Adrenal gland (tissue), 12 donors: Measurements from ENCODE around the gene BCAR3. TPM values are rescaled to one million over a fixed set of nuclear protein-coding genes. Genes with fewer than 3 reads are reported as not detected.
"Not testable (repeated sequence)": the region's sequence is repeated elsewhere in the genome, so short reads cannot be mapped to it uniquely, and the experiment has no call there.

Experiments used
- DNase-seq, 7 donors: peaks; one replicate each; pipeline ENCODE4 v3.0.0-alpha.2; 2019 to 2020
- H3K27ac ChIP-seq, 5 donors: fragments of 200-600 bp; sonication (generic) in 4 of 5; 1 replicate in 3 of 5; 2 replicates in 2 of 5; pipeline versions ENCODE4 v1.5.1 to v1.8.0; 2016 to 2020; ENCODE audit warnings: mild to moderate bottlenecking in 1 of 5
- H3K27me3 ChIP-seq: fragments of 200-600 bp; 2 replicates; pipeline ENCODE4 v1.8.0; 2021
- H3K36me3 ChIP-seq, 2 donors: fragments of 200-600 bp; replicated peaks in 1 of 2; 1 replicate in 1 of 2; 2 replicates in 1 of 2; pipeline versions ENCODE4 v1.5.1 to v1.8.0; 2018 to 2022
- H3K4me1 ChIP-seq, 2 donors: fragments of 200-600 bp; replicated peaks in 1 of 2; 1 replicate in 1 of 2; 2 replicates in 1 of 2; pipeline versions ENCODE4 v1.5.1 to v1.8.0; 2018 to 2021
- H3K4me3 ChIP-seq, 4 donors: fragments of 200-600 bp; sonication (generic) in 3 of 4; one replicate each; pipeline ENCODE4 v1.5.1; 2016 to 2018
- H3K9me3 ChIP-seq, 3 donors: fragments of 200-600 bp; sonication (generic) in 1 of 3; replicated peaks in 1 of 3; 1 replicate in 2 of 3; 2 replicates in 1 of 3; pipeline versions ENCODE4 v1.5.1 to v1.8.0; 2016 to 2021
- CTCF ChIP-seq, 6 experiments: fragments of 450-650 bp in 4 of 6; fragments of 200-600 bp in 2 of 6; sonication (generic) in 1 of 6; IDR thresholded peaks; 1 replicate in 5 of 6; 2 replicates in 1 of 6; pipeline versions ENCODE4 v1.5.1 to v1.8.0; 2016 to 2021; ENCODE audit warnings: antibody characterized with exemption in 6 of 6, mild to moderate bottlenecking in 2 of 6, moderate library complexity in 1 of 6
- POLR2A ChIP-seq, 2 donors: fragments of 450-650 bp; IDR thresholded peaks; one replicate each; pipeline ENCODE4 v1.6.1; 2017; ENCODE audit warnings: antibody characterized with exemption in 2 of 2, mild to moderate bottlenecking in 2 of 2, moderate library complexity in 1 of 2
- WGBS, 4 donors: extraction: QIAGEN DNeasy Blood & Tissue Kit in 2 of 4; methylation state at CpG; one replicate each; pipeline versions ENCODE4 v1.1.5 to v1.1.7; 2013 to 2017; 5-methylcytosine and 5-hydroxymethylcytosine counted together
- intact Hi-C, 2 donors: fragments of 100-400 bp; cut with DNase I; formaldehyde crosslinking; loops; one replicate each; pipeline versions ENCODE4 v1.14.1 to v1.15.0; 2022 to 2023
- polyA plus RNA-seq, 3 donors: library from polyadenylated mRNA; stranded (reverse); fragments of 200-250 nt in 2 of 3; fragments of 350-450 nt in 1 of 3; fragmentation: Illumina TruSeq in 1 of 3; extraction: RNeasy Lipid Tissue Mini Kit (QIAGEN cat#74804) in 1 of 3; gene quantifications; one replicate each; pipeline ENCODE4 v1.2.3, GENCODE V29; 2013 to 2014
- total RNA-seq, 9 donors: library from RNA; depleted of rRNA in 4 of 9; stranded (reverse); fragments of >200 nt in 4 of 9; fragments of 120-200 nt in 1 of 9; fragmentation: NEBNext Ultra II Directional in 1 of 9; extraction: Animal tissue kit (Norgen Biotek cat#: 25700) in 1 of 9; gene quantifications; one replicate each; pipeline versions ENCODE4 v1.1.0 to v1.2.4, GENCODE V29; 2013 to 2023
- donor health status: healthy with polysubstance abuse.
- donor health status: Bipolar disorder and iron deficiency.
- donor health status: DM: yes; HTN: yes; CAD: no.
- donor health status: DM: no; HTN: no; CAD: no.
- donor health status: DM: no; HTN: no; CAD: no.
- donor health status: DM: yes; HTN: yes; CAD: no.

The BCAR3 gene
- total and polyA plus RNA-seq, 12 donors: 6.5 to 31.6 (median 23.9) TPM

- WGBS, 4 donors: 78 to 81% (median 79%) methylated on average over 9 to 17 of the region's 17 CpGs
- Histone ChIP-seq H3K9me3 (no peaks in the 10 kb centered on the region), H3K4me3 (no peak overlapping the region), H3K27me3 (no peaks in the 10 kb centered on the region), H3K36me3 (peaks cover 0 to 32% of the 10 kb centered on the region in 2 donors), H3K4me1 (peaks cover 5 to 29% of the 10 kb centered on the region in 2 donors), H3K27ac (peak overlapping the region in 2 of 5 donors; percentile 3 to 10)
- intact Hi-C loops: no loop called here
- TF ChIP-seq CTCF (IDR thresholded peaks at IDR 0.05) (no peak), POLR2A (IDR thresholded peaks at IDR 0.05) (no peak)
- no peak for DNase-seq
Observed at GRCh38 chr1:93591676-93592550, 89.7 kb downstream of the BCAR3 start.

- H3K27me3 ChIP-seq, H3K9me3 ChIP-seq, intact Hi-C loops, H3K4me3 ChIP-seq, DNase-seq: not testable (repeated sequence)
- 73 to 86% (median 81%) methylated on average over 3 of the region's 3 CpGs for WGBS, 4 donors
- Histone ChIP-seq H3K36me3 (peaks cover 0 to 37% of the 10 kb centered on the region in 2 donors), H3K27ac (peak overlapping the region in 1 of 5 donors; percentile 10), H3K4me1 (peaks cover 5 to 29% of the 10 kb centered on the region in 2 donors)
Observed at GRCh38 chr1:93591291-93591675, 90.4 kb downstream of the BCAR3 start.

GRCh38 chr1:93588955-93589354 lies 92.7 kb downstream of the BCAR3 start:
- Histone ChIP-seq H3K27ac (no peak overlapping the region), H3K4me3 (no peak overlapping the region), H3K4me1 (peaks cover 11 to 38% of the 10 kb centered on the region in 2 donors), H3K36me3 (peaks cover 0 to 37% of the 10 kb centered on the region in 2 donors), H3K9me3 (no peaks in the 10 kb centered on the region), H3K27me3 (no peaks in the 10 kb centered on the region)
- TF ChIP-seq POLR2A (IDR thresholded peaks at IDR 0.05) (no peak), CTCF (IDR thresholded peaks at IDR 0.05) (no peak)
- 96 to 98% (median 97%) methylated on average over 18 to 20 of the region's 20 CpGs for WGBS, 4 donors
- intact Hi-C loops: no loop called here
- no peak for DNase-seq

- TF ChIP-seq POLR2A (IDR thresholded peaks at IDR 0.05): no peak
- TF ChIP-seq CTCF (IDR thresholded peaks at IDR 0.05): no peak
- no peak for DNase-seq
- intact Hi-C loops: no loop called here
- Histone ChIP-seq H3K27me3 (no peaks in the 10 kb centered on the region), H3K4me3 (no peak overlapping the region), H3K4me1 (peaks cover 11 to 37% of the 10 kb centered on the region in 2 donors), H3K27ac (no peak overlapping the region), H3K9me3 (no peaks in the 10 kb centered on the region), H3K36me3 (peaks cover 0 to 44% of the 10 kb centered on the region in 2 donors)
- WGBS, 4 donors: 66 to 74% (median 70%) methylated on average over 6 of the region's 6 CpGs
Observed at GRCh38 chr1:93588206-93588605, 93.4 kb downstream of the BCAR3 start.
